Fibroblast of lung (primary cell): ENCODE measurements around the gene ASAP2.

Source experiments
- CTCF ChIP-seq, 2 donors: IDR thresholded peaks in 1 of 2; conservative IDR thresholded peaks in 1 of 2; 1 replicate in 1 of 2; 2 replicates in 1 of 2; pipeline ENCODE4 v1.5.1; 2011 to 2012; ENCODE audit warnings: low read length in 2 of 2, control low read depth in 1 of 2, inconsistent platforms in 1 of 2, low read depth in 1 of 2, mild to moderate bottlenecking in 1 of 2
- EZH2 ChIP-seq: IDR thresholded peaks from 2 replicates; pipeline ENCODE4 v1.5.1; 2012; ENCODE audit warnings: low read length, control low read depth, mild to moderate bottlenecking; ENCODE audit errors: missing control alignments

DNA sequence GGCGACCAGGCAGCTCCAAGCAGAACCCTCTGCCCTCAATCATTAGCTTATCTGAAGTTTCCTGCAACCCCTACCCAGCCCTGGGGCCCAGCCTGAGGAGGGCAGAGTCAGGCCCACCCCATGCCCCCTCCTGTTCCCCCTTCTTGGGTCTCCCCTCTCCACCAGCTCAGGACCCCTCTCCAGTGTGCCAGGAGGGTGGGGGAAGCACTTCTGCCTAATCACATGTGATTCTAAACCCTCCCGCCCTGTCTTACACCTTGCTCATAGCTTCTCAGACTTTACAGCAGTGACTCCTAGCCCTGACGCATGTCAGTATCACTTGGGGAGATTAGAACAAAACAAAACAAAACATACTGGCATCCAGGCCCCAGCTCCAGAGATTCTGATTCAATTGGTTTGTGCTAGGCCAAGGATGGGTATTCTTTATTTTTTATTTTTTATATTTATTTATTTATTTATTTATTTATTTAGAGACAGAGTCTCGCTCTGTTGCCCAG, 42.5 kb upstream of the ASAP2 start:
- TF ChIP-seq EZH2 (no peak), CTCF (conservative IDR thresholded peaks at IDR 0.05 in 1 of 2, IDR thresholded peaks at IDR 0.05 in 1 of 2; ENCODE audit: low read depth in 1 of 2, low read length in 2 of 2) (no peak)
